HUES64 (cell line): Measurements from ENCODE around the gene HOXB9.

ENCODE experiments used
- H3K27ac ChIP-seq: 2 replicates; pipeline ENCODE4 v1.7.0; 2013; ENCODE audit warnings: low read depth, low read length, inconsistent platforms
- H3K27me3 ChIP-seq: 2 replicates; pipeline ENCODE4 v1.6.1; 2013; ENCODE audit warnings: mild to moderate bottlenecking, low read length; ENCODE audit not compliant: insufficient read depth
- H3K36me3 ChIP-seq: 2 replicates; pipeline ENCODE4 v1.6.1; 2013; ENCODE audit warnings: mild to moderate bottlenecking, low read length; ENCODE audit not compliant: insufficient read depth
- H3K4me1 ChIP-seq: 2 replicates; pipeline ENCODE4 v1.6.1; 2013; ENCODE audit warnings: mild to moderate bottlenecking, low read length, moderate library complexity; ENCODE audit not compliant: insufficient read depth
- H3K4me3 ChIP-seq: 2 replicates; pipeline ENCODE4 v1.5.1; 2013; ENCODE audit warnings: mild to moderate bottlenecking, low read length, moderate library complexity
- H3K9ac ChIP-seq: 2 replicates; pipeline ENCODE4 v1.6.1; 2013; ENCODE audit warnings: mild to moderate bottlenecking, low read depth, low read length
- H3K9me3 ChIP-seq: 2 replicates; pipeline ENCODE4 v1.6.1; 2013; ENCODE audit warnings: low read depth, low read length; ENCODE audit not compliant: insufficient read depth
- WGBS: fragments of 150-250, 120-280 bp; methylation state at CpG from one replicate; pipeline ENCODE4 v1.1.7; 2013; ENCODE audit warnings: missing lambda C conversion rate; 5-methylcytosine and 5-hydroxymethylcytosine counted together

The HOXB9 gene

DNA sequence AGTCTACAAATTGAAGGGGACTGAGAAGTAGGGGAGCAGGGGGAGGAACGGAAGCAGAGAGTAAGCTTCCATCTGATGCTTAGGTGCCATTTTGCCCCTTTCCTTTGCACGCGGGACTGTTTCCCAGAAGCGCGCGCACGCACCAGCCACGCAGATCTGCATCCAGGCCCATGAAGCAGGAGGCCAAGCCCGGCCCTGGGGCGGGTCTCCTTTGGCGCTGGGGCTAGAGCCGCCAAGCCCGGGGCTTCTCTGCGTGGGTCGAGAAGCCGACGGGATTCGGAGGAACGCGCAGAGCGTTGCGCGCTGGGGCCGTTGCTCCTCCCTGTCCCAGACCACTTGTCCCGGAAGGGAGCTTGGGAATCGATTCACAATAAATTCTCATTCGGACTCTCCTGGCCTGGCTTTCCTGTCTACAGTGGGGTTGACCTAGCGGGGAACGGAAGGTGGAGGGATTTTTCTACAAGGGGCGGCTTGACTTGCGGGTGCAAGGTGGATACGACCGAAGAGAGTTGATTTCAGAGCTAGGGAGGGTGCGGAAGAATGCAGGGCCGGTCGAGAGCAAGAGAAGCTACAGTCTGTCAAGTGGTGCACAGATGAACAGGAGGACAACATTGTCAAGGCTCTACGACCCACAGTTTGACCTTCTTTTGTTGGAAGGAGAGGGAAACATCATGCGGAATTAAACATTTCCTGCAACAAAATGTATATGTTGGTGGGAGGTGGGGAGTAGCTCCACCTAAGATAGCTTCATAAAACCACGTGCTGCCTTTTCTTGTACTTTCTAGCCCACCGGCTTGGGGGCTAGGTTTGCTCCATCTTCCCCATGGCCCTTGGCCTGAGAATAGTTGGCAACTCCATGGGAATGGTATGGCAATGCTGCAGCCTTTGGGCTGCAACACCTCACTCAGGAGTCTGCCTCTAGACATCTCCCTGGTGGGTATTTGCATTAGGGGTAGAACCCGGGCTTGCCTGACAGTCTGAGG lies 4.5 kb downstream of the HOXB9 start:
- H3K4me3 ChIP-seq = no peak overlapping the region
- 0 out of 2 replicates have a peak, but pooled peaks cover 3% of the 10 kb centered on the region for H3K9me3 ChIP-seq
- no peak overlapping the region for H3K9ac ChIP-seq
- no peaks in the 10 kb centered on the region for H3K36me3 ChIP-seq
- H3K27ac ChIP-seq = no peak overlapping the region
- peaks cover 100% of the 10 kb centered on the region for H3K27me3 ChIP-seq
- H3K4me1 ChIP-seq = peaks cover 4% of the 10 kb centered on the region; the same call in 1 of the 2 replicates
- 6% methylated on average over 40 of the region's 41 CpGs for WGBS

DNA sequence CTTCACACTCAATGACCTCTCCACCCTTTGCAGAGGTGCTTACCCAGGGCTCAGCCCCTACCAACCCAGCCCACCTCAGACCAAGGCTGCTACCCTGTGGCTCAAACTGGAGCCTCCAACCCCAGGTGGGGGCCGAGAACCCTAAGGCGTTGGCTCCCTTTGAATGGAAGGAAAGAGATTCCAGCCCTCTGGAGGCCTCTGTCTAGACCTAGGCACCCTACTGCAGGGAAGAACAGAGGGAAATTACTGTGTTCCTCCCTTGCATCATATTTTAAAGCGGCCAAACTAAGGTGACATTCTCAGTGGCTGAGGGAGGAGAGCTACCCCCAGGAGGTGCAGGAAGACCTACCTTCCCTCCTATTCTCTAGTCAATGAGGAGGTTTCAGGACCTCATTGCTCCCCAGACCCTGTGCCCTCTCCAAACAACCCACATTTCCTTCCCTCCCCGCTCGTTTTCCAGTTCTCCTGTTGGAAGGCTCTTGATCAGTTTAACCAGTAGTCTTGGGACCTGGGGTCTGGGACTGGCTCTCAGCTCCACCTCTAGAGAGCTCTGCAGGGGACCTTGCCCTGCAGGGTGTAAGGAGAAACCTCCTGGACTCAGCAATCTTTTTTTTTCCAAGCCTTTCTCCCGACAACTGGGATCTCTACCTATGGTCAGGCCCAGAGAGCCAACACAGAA lies 5.6 kb downstream of the HOXB9 start:
- WGBS = 4% methylated on average over 5 of the region's 6 CpGs

GRCh38 chr17:48619826-48620449 lies 6.2 kb downstream of the HOXB9 start:
- 2% methylated on average over 32 of the region's 32 CpGs for WGBS

More for the DNA sequence above, 5.6 kb downstream of the HOXB9 start:
- no peak overlapping the region for H3K4me3 ChIP-seq
- H3K36me3 ChIP-seq = no peaks in the 10 kb centered on the region
- H3K27ac ChIP-seq = no peak overlapping the region
- H3K4me1 ChIP-seq = 0 out of 2 replicates have a peak, but pooled peaks cover 3% of the 10 kb centered on the region
- 0 out of 2 replicates have a peak, but pooled peaks cover 3% of the 10 kb centered on the region for H3K9me3 ChIP-seq
- peaks cover 100% of the 10 kb centered on the region for H3K27me3 ChIP-seq
- no peak overlapping the region for H3K9ac ChIP-seq

DNA sequence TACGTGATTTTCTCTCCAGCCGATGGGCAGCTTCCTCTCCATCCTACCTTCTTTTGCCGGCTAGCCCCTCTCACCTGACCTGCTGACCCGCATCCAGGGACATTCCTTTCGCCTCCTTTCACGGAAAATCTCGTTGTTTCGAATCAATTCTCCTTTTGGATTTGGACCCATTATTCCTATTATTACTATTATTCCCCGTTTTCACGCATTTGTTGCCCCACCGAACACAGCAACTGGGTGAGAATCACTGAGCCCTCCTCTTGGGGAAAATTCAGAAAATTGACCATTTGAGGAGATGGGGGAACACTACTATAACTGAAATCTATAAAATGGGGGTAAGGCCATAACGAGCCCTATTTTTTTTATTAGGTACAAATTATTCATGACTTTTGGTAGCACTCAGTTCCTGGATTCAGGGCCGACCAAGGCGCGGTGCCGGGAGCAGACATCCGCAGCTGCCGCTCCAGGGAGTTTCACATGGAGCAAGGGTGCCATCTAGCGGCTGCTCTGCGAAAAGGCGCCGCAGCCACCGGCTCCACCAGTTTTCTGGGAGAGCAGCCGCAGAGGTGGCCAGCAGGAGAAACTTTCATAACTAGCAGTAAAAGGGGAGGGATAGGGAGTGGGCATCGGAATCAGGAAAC lies 7.8 kb downstream of the HOXB9 start:
- no peaks in the 10 kb centered on the region for H3K36me3 ChIP-seq
- peaks cover 100% of the 10 kb centered on the region for H3K27me3 ChIP-seq
- H3K9ac ChIP-seq = no peak overlapping the region
- 3% methylated on average over 24 of the region's 25 CpGs for WGBS
- 0 out of 2 replicates have a peak, but pooled peaks cover 3% of the 10 kb centered on the region for H3K9me3 ChIP-seq
- H3K4me3 ChIP-seq = no peak overlapping the region
- H3K4me1 ChIP-seq = no peaks in the 10 kb centered on the region
- H3K27ac ChIP-seq = no peak overlapping the region

More at GRCh38 chr17:48619826-48620449, 6.2 kb downstream of the HOXB9 start:
- no peak overlapping the region for H3K9ac ChIP-seq
- no peaks in the 10 kb centered on the region for H3K36me3 ChIP-seq
- H3K4me1 ChIP-seq = no peaks in the 10 kb centered on the region
- no peak overlapping the region for H3K27ac ChIP-seq
- no peak overlapping the region for H3K4me3 ChIP-seq
- H3K27me3 ChIP-seq = peaks cover 100% of the 10 kb centered on the region
- H3K9me3 ChIP-seq = 0 out of 2 replicates have a peak, but pooled peaks cover 3% of the 10 kb centered on the region

DNA sequence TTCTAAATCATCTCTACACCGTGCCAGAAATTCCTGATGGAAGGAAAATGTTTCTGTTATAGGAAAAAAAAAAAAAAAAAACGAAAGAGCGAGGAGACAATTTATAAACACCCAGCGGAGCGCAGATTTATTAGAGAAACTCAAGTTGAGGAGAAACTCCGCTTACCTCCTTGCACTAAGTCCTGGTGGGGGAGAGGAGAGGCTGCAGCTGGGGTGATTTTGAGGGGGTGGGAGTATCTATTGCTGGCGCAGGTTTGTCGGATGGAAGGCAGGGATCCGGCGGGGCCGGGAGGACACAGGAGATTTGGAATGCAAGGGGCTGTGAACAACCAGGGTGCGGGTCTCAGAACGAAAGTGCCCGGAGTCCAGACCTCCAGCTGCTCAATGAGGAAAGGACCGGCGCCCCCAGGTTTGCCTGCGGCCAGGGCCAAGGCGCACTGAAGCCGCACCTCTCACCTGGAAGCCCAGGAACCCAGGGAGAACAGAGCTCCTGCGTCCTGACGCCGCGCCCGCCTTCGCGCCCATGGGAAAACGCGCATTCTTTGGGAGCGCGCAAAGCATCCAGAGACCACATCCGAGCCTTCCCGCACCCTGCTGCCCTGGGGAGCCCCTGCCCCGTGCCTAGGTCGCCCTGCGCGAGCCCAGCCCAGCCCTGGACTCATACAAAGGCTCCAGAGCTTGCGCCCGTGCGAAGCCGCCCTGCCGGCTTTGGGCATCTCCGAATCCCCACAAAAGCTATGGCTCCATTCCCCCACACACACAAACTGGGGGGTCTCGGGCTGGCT lies 8.5 kb downstream of the HOXB9 start:
- H3K4me1 ChIP-seq = peaks cover 2% of the 10 kb centered on the region; the same call in 1 of the 2 replicates
- H3K9ac ChIP-seq = no peak overlapping the region
- peaks cover 100% of the 10 kb centered on the region for H3K27me3 ChIP-seq
- 0 out of 2 replicates have a peak, but pooled peaks cover 3% of the 10 kb centered on the region for H3K9me3 ChIP-seq
- H3K4me3 ChIP-seq = no peak overlapping the region
- no peak overlapping the region for H3K27ac ChIP-seq
- 3% methylated on average over 42 of the region's 43 CpGs for WGBS
- H3K36me3 ChIP-seq = no peaks in the 10 kb centered on the region

GRCh38 chr17:48616717-48617470 lies 9.3 kb downstream of the HOXB9 start:
- Histone ChIP-seq H3K9ac (no peak overlapping the region), H3K27me3 (peaks cover 100% of the 10 kb centered on the region), H3K9me3 (0 out of 2 replicates have a peak, but pooled peaks cover 3% of the 10 kb centered on the region), H3K4me3 (no peak overlapping the region), H3K27ac (no peak overlapping the region), H3K4me1 (peaks cover 2% of the 10 kb centered on the region; the same call in 1 of the 2 replicates), H3K36me3 (no peaks in the 10 kb centered on the region)
- 8% methylated on average over 12 of the region's 15 CpGs for WGBS

DNA sequence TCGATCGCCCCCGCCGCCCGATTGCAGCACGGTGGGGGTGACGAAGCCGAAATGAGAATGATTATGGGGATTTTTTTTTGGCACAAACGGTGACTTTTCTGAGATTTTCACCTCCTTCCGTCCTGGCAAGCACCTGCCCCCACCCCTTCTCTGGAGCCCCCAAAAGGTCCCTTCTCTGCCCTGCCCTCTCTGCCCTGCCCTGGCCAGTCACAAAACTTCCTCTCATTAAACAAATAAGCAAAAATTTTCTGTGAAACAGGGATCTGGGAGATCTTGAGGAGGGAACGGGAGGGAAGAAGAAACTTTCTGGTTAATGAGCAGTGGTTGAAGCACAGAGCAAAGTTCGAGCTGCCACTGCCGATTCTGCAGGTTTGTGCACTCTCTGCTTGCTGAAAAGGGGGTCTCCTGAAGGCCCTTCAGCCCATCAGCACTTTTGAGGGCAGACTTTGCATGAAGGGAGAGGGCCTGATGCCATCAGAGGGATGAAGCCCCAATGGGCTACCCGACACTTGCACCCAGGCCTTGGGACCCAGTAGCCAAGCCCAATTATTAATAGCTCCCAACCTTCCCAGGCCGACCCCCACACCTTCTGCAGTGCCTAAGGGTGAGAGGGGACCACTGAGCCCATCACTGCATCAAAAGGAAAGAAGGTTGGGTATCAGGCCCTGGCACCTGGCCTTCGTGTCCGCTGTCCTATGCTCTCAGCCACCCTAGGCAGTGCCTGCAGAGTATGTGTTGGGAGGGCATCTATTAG lies 10.0 kb downstream of the HOXB9 start:
- 10% methylated on average over 17 of the region's 17 CpGs for WGBS
- H3K4me3 ChIP-seq = no peak overlapping the region
- H3K27ac ChIP-seq = no peak overlapping the region
- 0 out of 2 replicates have a peak, but pooled peaks cover 3% of the 10 kb centered on the region for H3K9me3 ChIP-seq
- peaks cover 100% of the 10 kb centered on the region for H3K27me3 ChIP-seq
- peaks cover 2% of the 10 kb centered on the region; the same call in 1 of the 2 replicates for H3K4me1 ChIP-seq
- H3K36me3 ChIP-seq = no peaks in the 10 kb centered on the region
- H3K9ac ChIP-seq = no peak overlapping the region

DNA sequence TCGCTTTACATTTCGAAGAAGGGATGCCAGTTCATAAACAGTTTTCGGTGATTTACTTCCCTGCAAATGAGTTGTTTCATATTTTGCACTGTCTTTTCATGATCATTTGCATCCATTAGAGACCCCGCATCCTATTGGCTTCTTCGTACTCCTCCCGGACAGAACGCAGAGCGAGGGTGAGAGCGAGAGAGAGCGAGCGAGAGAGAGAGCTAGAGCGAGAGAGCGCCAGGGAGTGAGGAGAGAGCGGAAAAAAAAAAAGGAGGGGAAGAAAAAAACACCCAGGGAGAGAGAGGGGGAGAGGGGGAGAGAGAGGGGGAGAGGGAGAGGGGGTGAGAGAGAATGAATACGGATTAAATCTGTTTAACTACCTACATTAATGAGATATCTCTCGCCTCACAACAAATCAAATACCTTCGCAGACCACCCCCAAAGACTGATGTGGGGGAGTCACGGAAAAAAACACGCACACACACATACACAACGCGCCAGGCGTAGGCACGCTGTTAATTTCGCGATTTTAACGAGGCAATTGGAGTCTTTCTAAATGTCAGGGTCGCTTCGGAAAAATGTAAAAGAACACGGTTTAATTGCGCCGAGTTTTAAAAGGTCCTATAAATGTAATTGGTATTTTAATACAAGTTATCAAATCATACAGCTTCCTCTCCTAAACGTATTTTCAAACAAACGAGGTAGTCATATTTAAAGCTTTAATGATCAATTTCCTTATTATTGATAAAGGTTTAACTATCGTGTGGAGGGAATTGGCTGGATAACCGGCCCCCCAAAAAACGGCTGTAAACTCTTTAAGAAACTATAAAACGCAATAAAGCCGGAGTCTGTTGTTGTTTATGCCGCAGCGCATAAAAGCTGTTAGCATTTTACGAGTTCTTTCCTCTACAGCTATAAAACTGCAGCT lies 10.9 kb downstream of the HOXB9 start, which contains the start of gene HOXB8:
TSS of gene HOXB8 (minus strand) at position 246 of the 916 bp plus-strand sequence. CDS start 588 bp downstream, outside the sequence.
- no peaks in the 10 kb centered on the region for H3K9me3 ChIP-seq
- no peak within 1 kb of the TSS for H3K4me3 ChIP-seq
- peaks cover 2% of the 10 kb centered on the region; the same call in 1 of the 2 replicates for H3K4me1 ChIP-seq
- WGBS = 9% methylated on average over 35 of the region's 41 CpGs
- peaks cover 100% of the 10 kb centered on the region for H3K27me3 ChIP-seq
- H3K36me3 ChIP-seq = no peaks in the 10 kb centered on the region
- H3K9ac ChIP-seq = no peak within 1 kb of the TSS
- H3K27ac ChIP-seq = no peak within 1 kb of the TSS
